ENCODE data around the gene LEPROT. TPM values are rescaled to one million over a fixed set of nuclear protein-coding genes. Genes with fewer than 3 reads are reported as not detected.
"Not testable (repeated sequence)": the region's sequence is repeated elsewhere in the genome, so short reads cannot be mapped to it uniquely, and the experiment has no call there.

LEPROT gene
- total RNA-seq, 2 donors from 2014 or later, result 8.7 to 19.2 TPM

DNA sequence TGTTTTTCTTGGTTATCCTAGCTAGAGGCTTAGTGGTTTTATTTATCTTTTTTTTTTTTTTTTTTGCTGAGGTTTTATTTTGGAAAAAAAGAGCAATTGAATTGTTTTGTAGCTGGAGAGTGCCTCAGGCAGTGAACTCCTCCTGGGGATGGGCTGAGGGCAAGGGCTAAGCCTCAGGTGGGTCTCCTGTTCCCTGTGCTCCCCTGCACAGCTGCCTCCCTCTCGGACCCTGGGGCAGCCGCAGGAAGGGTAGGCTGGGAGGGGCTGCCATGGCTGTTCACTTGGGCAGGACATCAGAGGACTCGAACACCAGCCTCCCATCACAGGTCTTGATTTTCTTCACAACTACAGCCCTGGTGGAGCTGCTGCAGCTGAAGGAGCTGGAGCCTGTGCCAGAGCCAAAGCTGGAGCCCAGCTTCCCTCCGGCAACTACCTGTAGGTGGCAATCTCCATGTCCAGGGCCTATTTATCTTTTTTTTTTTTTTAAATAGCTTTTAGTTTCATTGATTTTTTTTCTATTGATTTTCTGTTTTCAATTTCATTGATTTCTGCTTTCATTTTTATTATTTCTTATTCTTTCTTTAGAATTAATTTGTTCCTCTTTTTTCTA lies 28.9 kb downstream of the LEPROT start:
- Mint-ChIP-seq H3K36me3 (peaks cover 0 to 6% of the 10 kb centered on the region in 2 donors), H3K9me3 (peaks cover 0 to 4% of the 10 kb centered on the region in 2 donors), H3K27ac (no peak overlapping the region)
- ATAC-seq (no peak), DNase-seq (ENCODE audit: low spot score in 2 of 2) (no peak)

DNA sequence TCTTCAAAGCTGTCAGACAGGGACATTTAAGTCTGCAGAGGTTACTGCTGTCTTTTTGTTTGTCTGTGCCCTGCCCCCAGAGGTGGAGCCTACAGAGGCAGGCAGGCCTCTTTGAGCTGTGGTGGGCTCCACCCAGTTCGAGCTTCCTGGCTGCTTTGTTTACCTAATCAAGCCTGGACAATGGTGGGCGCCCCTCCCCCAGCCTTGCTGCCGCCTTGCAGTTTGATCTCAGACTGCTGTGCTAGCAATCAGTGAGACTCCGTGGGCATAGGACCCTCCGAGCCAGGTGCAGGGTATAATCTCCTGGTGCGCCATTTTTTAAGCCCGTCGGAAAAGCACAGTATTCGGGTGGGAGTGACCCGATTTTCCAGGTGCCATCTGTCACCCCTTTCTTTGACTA lies 35.2 kb downstream of the LEPROT start:
- peaks cover 8 to 14% of the 10 kb centered on the region in 2 donors for H3K36me3 Mint-ChIP-seq
- peaks cover 6 to 11% of the 10 kb centered on the region in 2 donors for H3K9me3 Mint-ChIP-seq
- not testable (repeated sequence) for DNase-seq (ENCODE audit: low spot score in 2 of 2); ATAC-seq; H3K27ac Mint-ChIP-seq

DNA sequence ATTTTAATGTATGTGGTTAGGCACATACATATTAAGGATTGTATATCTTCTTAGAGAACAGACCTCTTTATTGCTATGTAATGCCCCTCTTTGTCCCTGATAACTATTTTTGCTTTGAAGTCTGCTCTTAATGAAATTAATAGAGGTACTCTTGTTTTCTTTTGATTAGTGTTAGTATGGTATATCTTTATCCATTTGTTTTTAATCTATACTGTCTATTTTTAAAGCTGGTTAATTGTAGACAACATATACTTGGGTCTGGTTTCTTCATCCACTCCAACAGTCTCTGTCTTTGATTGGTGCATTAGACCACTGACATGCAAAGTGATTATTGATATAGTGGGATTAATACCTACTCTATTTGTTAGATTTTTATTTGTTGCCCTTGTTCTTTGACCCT lies 36.0 kb downstream of the LEPROT start:
- H3K9me3 Mint-ChIP-seq, result peaks cover 6 to 11% of the 10 kb centered on the region in 2 donors
- no peak overlapping the region for H3K27ac Mint-ChIP-seq
- no peak for DNase-seq (ENCODE audit: low spot score in 2 of 2)
- H3K36me3 Mint-ChIP-seq, result peaks cover 8 to 14% of the 10 kb centered on the region in 2 donors
- no peak for ATAC-seq

DNA sequence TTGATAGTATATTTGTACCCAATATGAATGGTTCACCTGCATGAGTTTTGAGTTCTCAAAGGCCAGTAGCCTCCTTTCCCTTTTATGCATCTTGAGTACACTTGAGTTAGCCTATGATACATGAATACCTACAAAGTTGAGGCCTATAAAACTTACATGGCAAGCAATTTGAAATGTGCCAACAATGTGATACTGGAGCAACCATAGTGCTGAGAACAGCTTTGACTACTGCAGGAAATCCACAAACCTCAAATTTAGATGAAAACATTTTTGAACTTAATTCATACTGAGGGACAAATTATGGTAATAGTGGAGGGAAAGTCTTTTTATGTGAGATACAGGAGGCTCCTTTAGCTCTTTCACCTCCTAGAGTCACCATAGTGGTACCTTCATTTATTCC lies 37.4 kb downstream of the LEPROT start:
- DNase-seq (ENCODE audit: low spot score in 2 of 2), result no peak
- Mint-ChIP-seq H3K9me3 (peaks cover 6 to 11% of the 10 kb centered on the region in 2 donors), H3K36me3 (peaks cover 8 to 14% of the 10 kb centered on the region in 2 donors), H3K27ac (no peak overlapping the region)
- no peak for ATAC-seq

DNA sequence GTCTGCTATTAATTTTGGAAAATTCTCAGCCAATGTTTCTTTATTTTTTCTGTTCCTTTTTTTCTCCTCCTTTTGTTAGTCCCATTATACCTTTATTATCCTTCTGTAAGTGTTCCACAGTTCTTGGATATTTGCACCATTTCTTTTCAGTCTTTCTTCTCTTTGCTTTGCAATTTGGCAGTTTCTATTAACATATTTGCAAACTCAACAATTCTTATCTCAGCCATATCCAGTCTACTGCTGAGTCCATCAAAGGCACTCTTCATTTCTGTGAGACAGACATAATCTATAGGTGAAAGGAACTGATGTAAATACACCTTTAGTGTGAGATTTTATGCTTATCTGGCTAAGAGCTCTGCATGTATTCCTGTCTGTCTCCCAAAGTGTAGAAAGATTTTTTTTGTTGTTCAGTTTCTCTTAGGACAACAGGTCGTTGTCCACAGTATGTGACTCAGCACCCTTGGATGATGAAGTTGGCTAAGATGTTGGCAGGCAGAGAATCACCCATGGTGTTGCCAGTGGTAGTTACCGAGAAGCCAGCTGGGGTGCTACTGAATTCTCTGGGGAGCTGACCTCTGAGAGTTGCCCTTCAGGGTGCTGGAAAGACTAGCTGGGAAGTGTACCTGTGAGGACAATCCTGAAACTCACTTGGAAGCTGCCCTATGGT lies 38.4 kb downstream of the LEPROT start:
- DNase-seq (ENCODE audit: low spot score in 2 of 2), result no peak
- ATAC-seq, result no peak
- Mint-ChIP-seq H3K9me3 (peaks cover 6 to 12% of the 10 kb centered on the region in 2 donors), H3K27ac (no peak overlapping the region), H3K36me3 (peaks cover 8% of the 10 kb centered on the region in 2 donors)

DNA sequence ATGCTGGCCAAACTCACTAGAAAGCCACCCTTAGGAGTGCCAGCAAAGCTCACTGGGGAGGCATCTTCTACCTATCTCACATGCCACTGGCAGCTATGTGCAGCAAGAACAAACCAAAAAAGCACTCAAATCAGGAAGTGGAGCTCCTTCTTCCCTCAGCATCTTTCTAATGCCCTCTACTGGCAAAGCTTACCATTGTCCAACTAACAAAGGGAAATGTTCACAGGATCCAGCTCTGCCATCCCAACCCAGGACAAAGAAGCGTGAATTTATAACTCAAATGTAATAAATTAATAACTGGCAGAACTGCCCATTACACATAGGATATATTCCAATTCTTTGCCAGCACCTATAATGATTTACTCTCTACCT lies 38.9 kb downstream of the LEPROT start:
- H3K27ac Mint-ChIP-seq, result no peak overlapping the region
- DNase-seq (ENCODE audit: low spot score in 2 of 2) (no peak), ATAC-seq (peak in 1 of 2 donors; percentile 34)
- H3K9me3 Mint-ChIP-seq, result peaks cover 6 to 14% of the 10 kb centered on the region in 2 donors
- peaks cover 8% of the 10 kb centered on the region in 2 donors for H3K36me3 Mint-ChIP-seq

DNA sequence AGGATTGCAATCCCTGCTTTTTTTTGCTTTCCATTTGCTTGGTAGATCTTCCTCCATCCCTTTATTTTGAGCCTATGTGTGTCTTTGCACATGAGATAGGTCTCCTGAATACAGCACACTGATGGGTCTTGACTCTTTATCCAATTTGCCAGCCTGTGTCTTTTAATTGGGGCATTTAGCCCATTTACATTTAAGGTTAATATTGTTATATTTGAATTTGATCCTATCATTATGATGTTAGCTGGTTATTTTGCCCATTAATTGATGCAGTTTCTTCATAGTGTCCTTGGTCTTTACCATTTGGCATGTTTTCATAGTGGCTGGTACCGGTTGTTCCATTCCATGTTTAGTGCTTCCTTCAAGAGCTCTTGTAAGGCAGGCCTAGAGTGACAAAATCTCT lies 45.4 kb downstream of the LEPROT start:
- peaks cover 10 to 17% of the 10 kb centered on the region in 2 donors for H3K36me3 Mint-ChIP-seq
- peaks cover 7 to 18% of the 10 kb centered on the region in 2 donors for H3K9me3 Mint-ChIP-seq
- ATAC-seq, result not testable (repeated sequence)

DNA sequence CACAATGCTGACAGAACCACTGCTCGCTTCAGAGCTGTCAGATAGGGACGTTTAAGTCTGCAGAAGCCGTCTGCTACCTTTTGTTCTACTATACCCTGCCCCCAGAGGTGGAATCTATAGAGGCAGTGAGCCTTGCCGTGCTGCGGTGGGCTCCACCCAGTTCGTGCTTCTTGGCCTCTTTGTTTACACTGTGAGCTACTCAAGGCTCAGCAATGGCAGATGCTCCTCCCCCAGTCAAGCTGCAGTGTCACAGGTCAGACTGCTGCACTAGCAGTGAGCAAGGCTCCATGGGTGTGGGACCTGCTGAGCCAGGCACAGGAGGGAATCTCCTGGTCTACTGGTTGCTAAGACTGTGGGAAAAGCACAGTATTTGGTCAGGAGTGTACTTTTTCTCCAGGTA lies 47.1 kb downstream of the LEPROT start:
- no peak for DNase-seq (ENCODE audit: low spot score in 2 of 2)
- H3K9me3 Mint-ChIP-seq, result peaks cover 7 to 18% of the 10 kb centered on the region in 2 donors

More for the DNA sequence above, 45.4 kb downstream of the LEPROT start:
- not testable (repeated sequence) for H3K27ac Mint-ChIP-seq; DNase-seq (ENCODE audit: low spot score in 2 of 2)

DNA sequence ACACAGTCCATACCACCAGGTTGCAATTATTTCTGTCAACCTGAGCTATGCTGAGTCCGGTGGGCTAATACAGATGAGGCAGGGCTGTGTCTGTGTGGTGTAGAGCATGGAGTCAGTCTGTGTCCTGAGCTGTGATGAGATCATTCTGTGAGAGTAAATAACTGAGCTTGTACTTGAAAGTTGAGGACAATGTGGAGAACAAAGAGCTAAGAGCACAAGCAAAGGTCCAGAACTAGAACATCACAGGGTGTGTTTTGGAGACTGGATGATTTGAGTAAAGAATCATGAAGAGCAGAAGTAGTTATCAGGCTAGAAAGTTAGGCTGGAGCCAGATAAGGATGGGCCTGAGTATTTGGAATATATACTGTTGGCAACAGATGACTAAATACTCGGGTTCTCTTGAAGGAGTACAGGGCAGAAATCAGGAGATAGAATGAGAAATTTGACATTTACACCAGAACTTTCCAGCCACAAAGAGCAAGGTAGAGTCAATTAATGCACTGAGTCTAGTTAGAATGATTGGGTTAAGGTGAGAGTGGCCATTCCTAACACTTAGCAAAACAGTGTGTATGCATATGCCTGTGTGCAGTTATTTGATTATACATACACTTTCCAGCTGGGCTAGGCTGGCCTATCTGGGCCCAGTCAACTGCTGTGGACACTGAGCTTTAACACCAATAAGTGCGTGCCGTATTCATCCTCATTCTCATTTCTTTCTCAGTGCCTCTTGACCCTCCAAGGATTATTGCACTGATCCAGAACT lies 48.8 kb downstream of the LEPROT start:
- peaks cover 10 to 17% of the 10 kb centered on the region in 2 donors for H3K36me3 Mint-ChIP-seq
- DNase-seq (ENCODE audit: low spot score in 2 of 2), result no peak
- peaks cover 7 to 11% of the 10 kb centered on the region in 2 donors for H3K9me3 Mint-ChIP-seq
- no peak overlapping the region for H3K27ac Mint-ChIP-seq
- no peak for ATAC-seq

More for the DNA sequence above, 47.1 kb downstream of the LEPROT start:
- Mint-ChIP-seq H3K27ac (no peak overlapping the region), H3K36me3 (peaks cover 10 to 17% of the 10 kb centered on the region in 2 donors)
- ATAC-seq, result no peak

DNA sequence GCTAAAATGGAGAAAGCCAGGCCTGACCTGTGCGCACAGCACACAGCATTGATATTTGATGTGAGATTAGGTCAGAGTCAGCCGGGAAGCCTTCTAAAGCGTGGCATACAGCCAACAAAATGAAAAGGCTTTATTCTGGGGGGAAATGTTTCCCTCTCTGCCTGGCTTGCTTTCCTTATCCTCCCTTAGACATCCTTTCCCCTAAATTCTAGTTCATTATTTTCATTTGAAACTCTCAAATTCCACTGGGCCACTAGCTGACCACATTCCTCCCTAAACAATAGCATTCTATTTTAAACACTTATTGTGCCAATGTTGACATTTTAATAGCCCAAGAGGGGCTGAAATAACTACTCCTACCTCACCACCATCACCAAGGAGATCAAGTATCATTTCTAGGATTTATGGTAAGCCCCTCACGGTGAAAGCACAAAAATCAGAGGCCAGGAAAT lies 49.4 kb downstream of the LEPROT start:
- ATAC-seq, result no peak
- H3K36me3 Mint-ChIP-seq, result peaks cover 9 to 15% of the 10 kb centered on the region in 2 donors
- DNase-seq (ENCODE audit: low spot score in 2 of 2), result no peak
- no peak overlapping the region for H3K27ac Mint-ChIP-seq
- H3K9me3 Mint-ChIP-seq, result peaks cover 5 to 9% of the 10 kb centered on the region in 2 donors

DNA sequence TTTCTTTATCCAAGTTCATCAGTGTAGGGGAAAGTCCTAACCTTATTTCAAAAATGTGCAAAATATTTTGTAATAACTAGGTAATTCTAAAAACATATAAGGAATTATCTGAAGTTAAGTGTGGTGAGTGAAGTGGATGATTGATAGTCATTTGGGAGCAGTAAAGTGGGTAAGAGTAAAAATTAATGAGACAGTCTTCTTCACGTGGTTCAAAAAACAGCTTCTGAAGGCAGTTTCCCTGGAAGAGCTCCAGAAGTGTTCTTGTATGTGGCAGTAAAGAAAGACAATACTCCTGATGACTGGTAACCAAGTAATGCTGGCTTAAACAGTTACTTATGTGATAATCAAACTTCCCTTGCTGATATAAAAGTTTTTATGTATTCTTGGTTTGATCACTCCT lies 50.3 kb downstream of the LEPROT start:
- no peak overlapping the region for H3K27ac Mint-ChIP-seq
- ATAC-seq, result no peak
- no peak for DNase-seq (ENCODE audit: low spot score in 2 of 2)
- H3K9me3 Mint-ChIP-seq, result peaks cover 0 to 4% of the 10 kb centered on the region in 2 donors
- H3K36me3 Mint-ChIP-seq, result peaks cover under 1 to 11% of the 10 kb centered on the region in 2 donors

DNA sequence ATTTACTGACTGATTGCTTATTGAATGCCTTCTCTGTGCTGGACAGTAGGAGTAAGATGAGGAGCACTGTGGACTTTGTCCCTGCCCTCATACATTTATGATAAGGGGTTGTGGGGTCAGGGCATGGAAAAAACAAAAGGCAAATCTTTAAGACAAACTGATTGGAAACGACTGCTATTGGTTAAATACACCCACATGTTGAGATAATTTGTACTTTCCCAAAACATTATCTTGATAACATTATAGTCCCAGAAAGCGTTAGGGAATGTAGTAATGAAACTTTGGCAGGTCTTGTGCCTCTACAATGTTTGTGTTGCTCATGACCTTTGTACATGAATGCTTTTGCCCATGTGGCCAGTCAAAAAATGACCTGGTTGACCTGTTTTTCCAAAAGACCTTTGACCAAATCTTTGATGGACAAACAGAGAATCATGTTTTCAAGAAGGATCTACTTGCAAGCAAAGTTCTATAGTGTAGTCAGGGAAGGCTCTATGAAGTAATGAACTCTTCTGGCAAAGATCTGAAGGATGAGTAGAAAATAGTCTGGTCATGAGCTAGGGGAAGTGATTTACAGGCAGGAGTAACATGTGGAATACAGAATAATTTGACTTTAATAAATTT lies 50.9 kb downstream of the LEPROT start:
- no peak for DNase-seq (ENCODE audit: low spot score in 2 of 2)
- ATAC-seq, result no peak
- no peak overlapping the region for H3K27ac Mint-ChIP-seq
- peaks cover 0 to 10% of the 10 kb centered on the region in 2 donors for H3K36me3 Mint-ChIP-seq
- peaks cover 0 to 4% of the 10 kb centered on the region in 2 donors for H3K9me3 Mint-ChIP-seq

DNA sequence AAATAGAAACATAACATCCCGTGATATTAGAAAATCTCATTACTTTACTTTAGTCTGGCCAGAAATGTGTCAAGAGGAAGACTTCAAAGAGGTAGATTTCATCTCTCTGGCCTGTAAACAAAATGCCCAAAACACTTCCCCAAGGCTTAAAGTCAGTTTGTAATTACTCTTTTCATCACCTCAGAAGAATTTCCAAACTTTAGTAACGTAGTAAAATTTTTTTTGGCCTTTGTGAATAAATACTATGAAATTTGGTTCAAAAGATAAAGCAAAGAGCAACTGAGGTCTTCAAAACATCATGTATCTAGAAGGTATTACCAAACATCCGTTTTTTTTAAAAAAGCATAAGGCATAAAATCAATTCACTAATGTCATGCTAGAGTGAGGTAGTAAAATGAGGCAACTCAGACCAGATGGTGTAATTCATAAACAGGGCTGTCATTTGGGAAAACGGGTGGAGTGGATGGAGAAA lies 51.4 kb downstream of the LEPROT start:
- DNase-seq (ENCODE audit: low spot score in 2 of 2) (no peak), ATAC-seq (no peak)
- Mint-ChIP-seq H3K27ac (no peak overlapping the region), H3K36me3 (peaks cover 0 to 4% of the 10 kb centered on the region in 2 donors), H3K9me3 (no peaks in the 10 kb centered on the region)

DNA sequence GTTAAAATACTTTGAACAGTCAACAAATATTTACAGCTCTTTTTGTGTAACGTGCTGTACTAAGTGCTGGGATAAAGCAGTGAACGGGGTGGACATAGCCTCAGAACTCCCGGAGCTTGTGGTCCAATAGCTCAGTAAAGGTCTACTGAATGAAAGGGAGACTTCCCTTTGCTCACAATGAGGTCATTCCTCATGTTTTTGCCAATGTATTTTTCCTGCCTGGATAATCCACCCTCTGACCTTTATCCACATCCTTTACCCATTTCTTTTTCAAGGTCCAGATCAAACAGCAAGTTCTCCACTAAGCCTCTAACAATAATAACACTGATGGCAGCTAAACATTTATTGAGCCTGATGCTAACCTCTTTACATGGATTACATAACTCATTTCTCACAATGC lies 55.9 kb downstream of the LEPROT start:
- no peak for ATAC-seq
- no peaks in the 10 kb centered on the region for H3K9me3 Mint-ChIP-seq
- no peak overlapping the region for H3K27ac Mint-ChIP-seq
- DNase-seq (ENCODE audit: low spot score in 2 of 2), result no peak
- H3K36me3 Mint-ChIP-seq, result no peaks in the 10 kb centered on the region

DNA sequence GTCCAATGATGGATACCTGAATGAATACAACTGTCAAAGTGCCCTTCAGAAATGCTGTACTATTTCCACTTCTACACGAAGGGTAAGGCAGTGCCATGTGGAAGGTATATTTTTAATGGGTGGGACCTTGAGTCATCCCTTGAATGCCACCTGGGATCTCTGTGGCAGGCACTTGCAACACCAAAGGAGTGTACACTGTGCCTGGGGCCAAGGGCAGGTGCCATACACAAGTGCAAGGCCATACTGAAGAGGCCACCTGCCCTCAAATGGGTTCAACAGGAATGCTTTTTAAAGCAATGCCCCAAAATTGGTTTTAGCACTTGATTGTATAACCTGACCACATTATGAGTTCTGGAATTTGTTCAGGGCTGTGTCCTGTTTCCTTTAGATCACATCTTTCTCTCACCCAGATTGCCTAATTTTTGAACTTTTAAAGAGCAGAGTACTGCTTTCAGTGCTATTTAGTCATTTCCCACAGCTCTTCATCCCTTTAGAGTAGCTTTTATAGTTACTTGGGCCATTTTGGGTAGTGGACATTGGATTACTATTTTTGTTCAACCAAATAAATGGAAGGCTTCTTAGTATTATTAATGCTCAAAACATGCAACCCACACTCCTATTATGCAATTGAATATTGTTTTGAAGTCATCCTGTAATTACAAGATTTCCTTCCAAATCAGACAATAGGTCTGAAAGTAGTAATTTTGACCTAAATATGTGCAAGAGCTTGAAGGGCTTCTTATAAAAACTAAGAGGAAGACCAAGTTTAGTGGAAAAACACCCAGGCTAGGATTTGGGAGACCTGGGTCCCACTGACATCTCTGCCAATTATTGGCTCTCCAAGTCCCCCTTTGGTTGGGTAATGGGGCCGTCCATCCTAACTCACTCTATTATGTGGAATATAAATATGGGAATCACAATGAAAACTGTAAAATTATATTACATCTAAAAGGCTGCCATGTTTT lies 57.2 kb downstream of the LEPROT start:
- Mint-ChIP-seq H3K27ac (no peak overlapping the region), H3K9me3 (no peaks in the 10 kb centered on the region), H3K36me3 (no peaks in the 10 kb centered on the region)
- DNase-seq (ENCODE audit: low spot score in 2 of 2) (no peak), ATAC-seq (no peak)
